ENCODE measurements around the gene KCNJ12. TPM values are rescaled to one million over a fixed set of nuclear protein-coding genes. Genes with fewer than 3 reads are reported as not detected.

The KCNJ12 gene
- total RNA-seq, 2 experiments from 2014 or later: 0.11 TPM; not detected in 1

DNA sequence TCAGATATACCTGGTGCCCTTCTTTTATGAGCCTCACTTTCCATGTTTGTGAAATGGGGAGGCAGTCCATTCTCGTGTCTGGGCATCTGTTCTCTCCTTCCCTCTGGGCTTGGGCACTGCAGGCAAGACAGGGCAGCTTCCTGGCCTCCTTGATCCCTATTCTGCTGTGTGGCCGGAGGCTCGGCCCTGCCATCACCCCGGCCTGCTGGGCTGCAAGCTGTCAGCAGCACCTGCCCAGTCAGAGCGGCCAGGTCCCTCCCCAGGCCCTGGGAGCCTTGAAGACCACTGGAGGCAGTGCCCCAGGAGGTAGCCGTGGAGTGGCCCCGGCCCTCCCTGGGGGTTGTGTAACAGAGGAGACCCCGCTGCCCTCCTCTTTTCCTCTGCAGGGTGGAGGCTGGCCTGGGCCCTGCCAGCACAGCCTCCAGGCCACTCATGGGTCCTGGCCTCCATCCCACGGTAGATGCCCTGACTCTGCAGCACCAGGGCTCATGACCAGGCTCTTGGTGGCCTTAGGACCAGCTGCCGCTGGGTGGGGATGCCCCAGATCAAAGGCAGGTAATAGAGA is 9.2 kb downstream of the KCNJ12 start:
- DNase-seq: no peak
- no peak overlapping the region for H3K27ac Mint-ChIP-seq
- CTCF ChIA-PET: no interaction called here
- H3K4me1 Mint-ChIP-seq (ENCODE audit: low read depth): no peaks in the 10 kb centered on the region
- no peak for ATAC-seq (ENCODE audit: poor library complexity)
- no peaks in the 10 kb centered on the region for H3K36me3 Mint-ChIP-seq (ENCODE audit: low read depth)
- no peak for TF ChIP-seq CTCF (IDR thresholded peaks at IDR 0.05)
- Histone ChIP-seq H3K9me3 (ENCODE audit: control insufficient read depth in 1 of 2, insufficient read depth in 1 of 2, low read length in 2 of 2) (no peaks in the 10 kb centered on the region), H3K36me3 (ENCODE audit: insufficient read depth, low read length) (no peaks in the 10 kb centered on the region), H3K27ac (ENCODE audit: low read depth in 1 of 2, low read length in 2 of 2) (no peak overlapping the region), H3K4me3 (ENCODE audit: low read length) (no peak overlapping the region), H3K4me1 (ENCODE audit: insufficient read depth, low read length) (no peaks in the 10 kb centered on the region), H3K27me3 (ENCODE audit: control insufficient read depth in 1 of 2, insufficient read depth in 2 of 2, low read length in 2 of 2) (no peaks in the 10 kb centered on the region)
- POLR2A ChIA-PET: no interaction called here
- H3K4me3 Mint-ChIP-seq: no peak overlapping the region
- intact Hi-C loops (cut with DNase I, micrococcal nuclease): no loop called here
- H3K27me3 Mint-ChIP-seq: peaks cover 9% of the 10 kb centered on the region
- H3K9me3 Mint-ChIP-seq: no peaks in the 10 kb centered on the region

DNA sequence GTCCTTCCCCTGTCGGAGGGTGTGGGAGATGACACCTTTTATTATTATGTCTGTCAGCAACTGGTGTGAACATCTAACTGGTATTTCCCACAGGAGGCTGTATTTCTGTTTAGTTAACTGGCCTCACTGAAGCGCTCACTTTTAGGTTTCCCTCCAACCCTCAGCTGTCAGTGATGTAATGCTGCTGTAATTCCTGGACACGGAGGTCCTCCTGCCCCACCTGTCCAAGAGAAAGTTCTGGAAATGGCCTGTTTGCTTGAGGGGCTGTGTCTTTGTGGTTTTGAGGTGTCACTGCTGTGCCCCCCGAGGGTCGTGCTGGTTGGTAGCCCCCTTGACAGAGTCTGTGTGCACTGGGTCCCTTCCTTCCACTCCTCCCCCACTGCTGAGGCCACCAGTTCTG is 11.5 kb downstream of the KCNJ12 start:
- POLR2A ChIA-PET: no interaction called here
- no peaks in the 10 kb centered on the region for H3K36me3 ChIP-seq (ENCODE audit: insufficient read depth, low read length)
- no peak for TF ChIP-seq CTCF (IDR thresholded peaks at IDR 0.05)
- intact Hi-C loops (cut with DNase I, micrococcal nuclease): no loop called here
- DNase-seq: no peak
- H3K4me1 ChIP-seq (ENCODE audit: insufficient read depth, low read length): no peaks in the 10 kb centered on the region
- Mint-ChIP-seq H3K9me3 (no peaks in the 10 kb centered on the region), H3K36me3 (ENCODE audit: low read depth) (no peaks in the 10 kb centered on the region), H3K27me3 (no peaks in the 10 kb centered on the region), H3K4me1 (ENCODE audit: low read depth) (no peaks in the 10 kb centered on the region), H3K4me3 (no peak overlapping the region), H3K27ac (no peak overlapping the region)
- ATAC-seq (ENCODE audit: poor library complexity): no peak
- CTCF ChIA-PET: no interaction called here
- no peaks in the 10 kb centered on the region for H3K9me3 ChIP-seq (ENCODE audit: control insufficient read depth in 1 of 2, insufficient read depth in 1 of 2, low read length in 2 of 2)
- no peaks in the 10 kb centered on the region for H3K27me3 ChIP-seq (ENCODE audit: control insufficient read depth in 1 of 2, insufficient read depth in 2 of 2, low read length in 2 of 2)
- no peak overlapping the region for H3K27ac ChIP-seq (ENCODE audit: low read depth in 1 of 2, low read length in 2 of 2)
- no peak overlapping the region for H3K4me3 ChIP-seq (ENCODE audit: low read length)

DNA sequence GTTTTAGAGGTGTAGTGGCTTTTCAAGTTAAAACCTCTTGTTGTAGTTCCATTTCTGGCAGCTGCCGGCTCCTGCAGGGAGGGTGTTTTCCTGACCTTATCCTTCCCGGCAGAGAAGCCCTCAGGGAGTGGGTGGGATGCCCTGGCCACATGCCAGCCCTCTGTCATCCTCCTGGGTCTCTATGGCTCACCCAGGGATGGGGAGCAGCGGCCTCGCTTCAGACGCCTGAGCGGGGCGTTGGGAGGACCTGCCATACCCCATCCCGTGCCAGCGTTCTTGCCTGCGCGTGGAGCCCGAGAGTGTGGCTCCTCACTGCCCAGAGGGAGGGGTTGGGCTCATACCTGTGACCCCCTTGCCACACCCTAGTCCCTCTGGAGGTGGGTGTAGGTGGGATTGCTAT is 11.9 kb downstream of the KCNJ12 start:
- no peak for ATAC-seq (ENCODE audit: poor library complexity)
- intact Hi-C loops (cut with DNase I, micrococcal nuclease): no loop called here

More for the DNA sequence above, 11.9 kb downstream of the KCNJ12 start:
- Mint-ChIP-seq H3K27ac (no peak overlapping the region), H3K27me3 (no peaks in the 10 kb centered on the region), H3K4me1 (ENCODE audit: low read depth) (no peaks in the 10 kb centered on the region), H3K4me3 (no peak overlapping the region), H3K9me3 (no peaks in the 10 kb centered on the region), H3K36me3 (ENCODE audit: low read depth) (no peaks in the 10 kb centered on the region)
- no peak for TF ChIP-seq CTCF (IDR thresholded peaks at IDR 0.05)
- CTCF ChIA-PET: no interaction called here
- DNase-seq: no peak
- no peaks in the 10 kb centered on the region for H3K9me3 ChIP-seq (ENCODE audit: control insufficient read depth in 1 of 2, insufficient read depth in 1 of 2, low read length in 2 of 2)
- H3K27me3 ChIP-seq (ENCODE audit: control insufficient read depth in 1 of 2, insufficient read depth in 2 of 2, low read length in 2 of 2): no peaks in the 10 kb centered on the region
- H3K4me1 ChIP-seq (ENCODE audit: insufficient read depth, low read length): no peaks in the 10 kb centered on the region
- no peak overlapping the region for H3K4me3 ChIP-seq (ENCODE audit: low read length)
- POLR2A ChIA-PET: no interaction called here
- no peaks in the 10 kb centered on the region for H3K36me3 ChIP-seq (ENCODE audit: insufficient read depth, low read length)
- H3K27ac ChIP-seq (ENCODE audit: low read depth in 1 of 2, low read length in 2 of 2): no peak overlapping the region
